ENCODE results near the gene OVCH1.

DNA sequence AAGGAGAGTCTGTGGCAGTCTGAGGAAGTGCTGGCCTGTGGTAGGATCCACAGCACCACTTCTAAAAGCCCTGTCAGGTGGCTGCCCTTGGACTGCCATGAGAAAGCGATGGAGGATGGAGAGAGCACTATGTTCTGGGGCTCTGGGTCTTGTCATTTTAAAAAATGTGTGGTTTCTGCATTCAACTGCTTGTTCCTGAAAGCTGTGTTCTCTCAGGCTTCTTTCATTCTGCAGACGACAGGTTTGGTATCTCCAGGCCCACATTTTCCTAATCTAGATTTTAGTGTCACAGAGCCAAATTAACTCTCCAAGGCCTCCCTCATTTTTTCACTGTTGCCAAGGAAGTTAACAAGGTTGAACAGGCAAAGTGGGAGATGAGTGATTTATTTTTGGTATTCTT lies 10.5 kb downstream of the OVCH1 start:
- no peak for TF ChIP-seq GATA2 (IDR thresholded peaks at IDR 0.05; ENCODE audit: low read depth, low read length)
- TF ChIP-seq GATA3 (IDR thresholded peaks at IDR 0.05; ENCODE audit: low read depth, low read length), result no peak
